Natural killer cell treated with Interleukin-12 subunit alpha and Interleukin-12 subunit beta and Interleukin-15 and Interleukin-18, amount 100 ng/mL, for 72 hours (primary cell): ENCODE results near the gene AARS1. TPM values are rescaled to one million over a fixed set of nuclear protein-coding genes. Genes with fewer than 3 reads are reported as not detected.
"Not testable (repeated sequence)": the region's sequence is repeated elsewhere in the genome, so short reads cannot be mapped to it uniquely, and the experiment has no call there.

Experiments used
- ATAC-seq, 2 donors: fragments of 150-1000 bp; cut with Tn5 transposase in 1 of 2; sonication (Bioruptor Pico), chemical (Tn5 transposase) in 1 of 2; 2 replicates each; pipeline ENCODE4 v1.10.0; 2021
- DNase-seq: peaks from one replicate; pipeline ENCODE4 v3.0.0; 2022; ENCODE audit warnings: low spot score
- H3K27ac Mint-ChIP-seq, 2 donors: 1 replicate in 1 of 2; 2 replicates in 1 of 2; pipeline ENCODE4 v1.8.0; 2022; ENCODE audit warnings: mixed read lengths in 2 of 2, mild to moderate bottlenecking in 1 of 2, moderate library complexity in 1 of 2
- H3K27me3 Mint-ChIP-seq, 2 donors: 1 replicate in 1 of 2; 2 replicates in 1 of 2; pipeline ENCODE4 v1.8.0; 2022; ENCODE audit warnings: mixed read lengths in 2 of 2
- H3K36me3 Mint-ChIP-seq: one replicate; pipeline ENCODE4 v1.8.0; 2022; ENCODE audit warnings: mixed read lengths
- H3K4me1 Mint-ChIP-seq, 2 donors: 1 replicate in 1 of 2; 2 replicates in 1 of 2; pipeline ENCODE4 v1.8.0; 2022; ENCODE audit warnings: low read depth in 2 of 2, mixed read lengths in 2 of 2, mild to moderate bottlenecking in 1 of 2
- H3K4me3 Mint-ChIP-seq: one replicate; pipeline ENCODE4 v1.8.0; 2022; ENCODE audit warnings: mixed read lengths
- H3K9me3 Mint-ChIP-seq: 2 replicates; pipeline ENCODE4 v1.8.0; 2022; ENCODE audit warnings: mixed read lengths
- total RNA-seq, 2 donors: library from RNA; stranded (reverse); gene quantifications; one replicate each; pipeline ENCODE4 v1.2.3, GENCODE V29; 2022

Gene AARS1
- total RNA-seq, 2 donors from 2014 or later: 109 to 130 TPM

DNA sequence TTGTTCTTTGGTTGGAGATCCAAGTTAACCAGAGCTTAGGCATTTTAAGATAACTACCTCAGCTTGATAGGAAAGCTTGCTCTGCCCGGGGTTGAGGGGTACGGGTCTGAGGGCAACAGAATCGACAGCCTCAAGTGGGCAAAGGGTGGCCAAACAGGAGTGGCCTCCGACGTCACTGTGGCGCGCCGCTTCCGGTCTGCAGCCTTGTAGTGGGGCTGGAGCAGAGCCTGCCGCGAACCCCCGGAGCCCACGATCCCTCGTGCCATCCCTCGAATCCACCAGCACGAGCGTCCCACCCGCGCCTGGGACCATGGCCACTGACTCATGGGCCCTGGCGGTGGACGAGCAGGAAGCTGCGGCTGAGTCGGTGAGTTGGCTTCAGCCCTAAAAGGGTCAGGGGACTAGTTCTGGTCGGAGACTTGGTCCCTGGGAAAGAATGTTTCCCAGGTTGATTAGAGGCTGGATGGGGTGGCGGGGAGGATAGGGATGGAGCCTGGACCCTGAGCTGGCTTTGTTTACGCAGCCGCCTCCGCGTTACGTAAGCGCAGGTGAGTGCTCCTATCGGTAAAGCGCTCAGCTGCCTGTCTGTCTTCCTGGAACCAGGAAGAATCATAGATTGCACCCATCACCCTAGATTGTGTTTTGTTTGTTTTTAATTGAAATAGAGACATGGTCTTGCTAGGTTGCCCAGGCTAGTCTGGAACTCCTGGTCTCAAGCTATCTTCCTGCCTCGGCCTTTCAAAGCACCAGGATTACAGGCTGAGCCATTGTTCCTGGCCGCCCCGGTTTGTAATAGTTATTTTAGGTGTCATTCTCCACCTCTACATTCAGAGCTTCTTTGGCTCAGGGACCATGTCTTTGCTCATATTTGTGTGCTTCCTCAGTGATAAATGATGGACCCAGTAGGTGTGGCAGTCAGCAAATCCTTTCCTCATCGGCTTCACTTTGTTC, 10.0 kb upstream of the AARS1 start, which contains the start of gene DDX19B:
DDX19B (plus strand) TSS at position 199 of the 951 bp plus-strand sequence; CDS start at position 311, 112 bp downstream.
- DNase-seq (peak; percentile 84), ATAC-seq (peak; percentile 92 to 93)
- peak within 1 kb of the TSS; percentile 91 to 99 for H3K27ac Mint-ChIP-seq
- peaks cover 21 to 34% of the 10 kb centered on the region in 2 donors for H3K4me1 Mint-ChIP-seq
- H3K27me3 Mint-ChIP-seq: no peaks in the 10 kb centered on the region
- peak within 1 kb of the TSS; percentile 87 for H3K4me3 Mint-ChIP-seq
- peaks cover 25% of the 10 kb centered on the region for H3K36me3 Mint-ChIP-seq
- H3K9me3 Mint-ChIP-seq: peaks cover 3% of the 10 kb centered on the region

GRCh38 chr16:70295634-70296033, 6.3 kb upstream of the AARS1 start:
- Mint-ChIP-seq H3K9me3 (no peaks in the 10 kb centered on the region), H3K36me3 (peaks cover 2% of the 10 kb centered on the region), H3K27me3 (no peaks in the 10 kb centered on the region), H3K27ac (no peak overlapping the region), H3K4me3 (no peak overlapping the region), H3K4me1 (peaks cover 13 to 19% of the 10 kb centered on the region in 2 donors)
- DNase-seq: no peak
- ATAC-seq: no peak

GRCh38 chr16:70294385-70295025, 5.2 kb upstream of the AARS1 start:
- H3K27me3 Mint-ChIP-seq: no peaks in the 10 kb centered on the region
- peaks cover under 1% of the 10 kb centered on the region for H3K36me3 Mint-ChIP-seq
- DNase-seq (no peak), ATAC-seq (no peak)
- H3K4me3 Mint-ChIP-seq: no peak overlapping the region
- H3K9me3 Mint-ChIP-seq: no peaks in the 10 kb centered on the region
- peaks cover 11 to 13% of the 10 kb centered on the region in 2 donors for H3K4me1 Mint-ChIP-seq
- H3K27ac Mint-ChIP-seq: no peak overlapping the region

- not testable (repeated sequence) for H3K27ac Mint-ChIP-seq, ATAC-seq, DNase-seq, H3K4me3 Mint-ChIP-seq, H3K9me3 Mint-ChIP-seq, H3K27me3 Mint-ChIP-seq
- Mint-ChIP-seq H3K4me1 (peaks cover 10 to 16% of the 10 kb centered on the region in 2 donors), H3K36me3 (peaks cover 10% of the 10 kb centered on the region)
These were observed 2.8 kb upstream of the AARS1 start for GRCh38 chr16:70292148-70292547.

- Mint-ChIP-seq H3K36me3 (peaks cover 10% of the 10 kb centered on the region), H3K27me3 (no peaks in the 10 kb centered on the region), H3K4me3 (peak overlapping the region; percentile 17), H3K4me1 (peaks cover 10 to 16% of the 10 kb centered on the region in 2 donors), H3K9me3 (no peaks in the 10 kb centered on the region), H3K27ac (peak overlapping the region; percentile 93 to 98)
- ATAC-seq (no peak), DNase-seq (no peak)
These were observed 1.7 kb upstream of the AARS1 start for GRCh38 chr16:70290949-70291519.

- not testable (repeated sequence) for DNase-seq, H3K9me3 Mint-ChIP-seq, H3K27ac Mint-ChIP-seq, H3K27me3 Mint-ChIP-seq, ATAC-seq
- H3K4me1 Mint-ChIP-seq: peaks cover 16 to 24% of the 10 kb centered on the region in 2 donors
- H3K36me3 Mint-ChIP-seq: peaks cover 16% of the 10 kb centered on the region
- H3K4me3 Mint-ChIP-seq: peak overlapping the region; percentile 97
These were observed 1.9 kb downstream of the AARS1 start for GRCh38 chr16:70287304-70287971.

- DNase-seq: no peak
- no peak for ATAC-seq
- H3K4me3 Mint-ChIP-seq: no peak overlapping the region
- no peaks in the 10 kb centered on the region for H3K27me3 Mint-ChIP-seq
- peaks cover 18% of the 10 kb centered on the region for H3K36me3 Mint-ChIP-seq
- H3K27ac Mint-ChIP-seq: no peak overlapping the region
- no peaks in the 10 kb centered on the region for H3K9me3 Mint-ChIP-seq
- no peaks in the 10 kb centered on the region for H3K4me1 Mint-ChIP-seq
These were observed 12.9 kb downstream of the AARS1 start for GRCh38 chr16:70276392-70276791.

DNA sequence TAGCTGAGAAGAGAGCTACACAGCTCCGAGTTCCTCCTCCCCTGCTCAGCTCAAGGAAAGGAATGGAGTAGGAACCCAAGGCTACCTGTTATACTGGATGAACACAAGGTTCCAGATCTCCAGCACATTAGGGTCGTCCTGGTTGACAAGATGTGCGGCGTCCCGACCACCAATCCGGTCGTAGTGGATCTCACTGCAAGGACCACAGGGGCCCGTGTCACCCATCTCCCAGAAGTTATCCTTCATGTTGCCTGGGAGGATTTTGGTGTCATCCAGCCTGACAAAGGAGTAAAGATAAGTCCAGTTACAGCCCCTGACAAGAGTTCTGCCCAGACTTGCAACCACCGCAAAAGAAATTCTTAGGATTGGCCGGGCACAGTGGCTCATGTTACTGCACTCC, 17.6 kb downstream of the AARS1 start:
- peaks cover 0 to 2% of the 10 kb centered on the region in 2 donors for H3K4me1 Mint-ChIP-seq
- DNase-seq (no peak), ATAC-seq (no peak)
- no peaks in the 10 kb centered on the region for H3K9me3 Mint-ChIP-seq
- H3K36me3 Mint-ChIP-seq: peaks cover 19% of the 10 kb centered on the region
- H3K4me3 Mint-ChIP-seq: no peak overlapping the region
- no peak overlapping the region for H3K27ac Mint-ChIP-seq
- H3K27me3 Mint-ChIP-seq: no peaks in the 10 kb centered on the region

- Mint-ChIP-seq H3K27ac (no peak overlapping the region), H3K36me3 (peaks cover 17% of the 10 kb centered on the region), H3K4me3 (no peak overlapping the region), H3K9me3 (no peaks in the 10 kb centered on the region), H3K4me1 (peaks cover 0 to 2% of the 10 kb centered on the region in 2 donors), H3K27me3 (no peaks in the 10 kb centered on the region)
- ATAC-seq: no peak
- DNase-seq: no peak
These were observed 19.1 kb downstream of the AARS1 start for GRCh38 chr16:70270176-70270575.

- peaks cover 0 to 2% of the 10 kb centered on the region in 2 donors for H3K4me1 Mint-ChIP-seq
- DNase-seq: no peak
- no peaks in the 10 kb centered on the region for H3K27me3 Mint-ChIP-seq
- H3K9me3 Mint-ChIP-seq: no peaks in the 10 kb centered on the region
- peaks cover 19% of the 10 kb centered on the region for H3K36me3 Mint-ChIP-seq
- H3K4me3 Mint-ChIP-seq: no peak overlapping the region
- H3K27ac Mint-ChIP-seq: no peak overlapping the region
- ATAC-seq: no peak
These were observed 19.8 kb downstream of the AARS1 start for GRCh38 chr16:70269471-70269870.

- DNase-seq, H3K4me3 Mint-ChIP-seq, H3K9me3 Mint-ChIP-seq, ATAC-seq, H3K4me1 Mint-ChIP-seq, H3K27me3 Mint-ChIP-seq, H3K27ac Mint-ChIP-seq: not testable (repeated sequence)
- H3K36me3 Mint-ChIP-seq: peaks cover 19% of the 10 kb centered on the region
These were observed 21.4 kb downstream of the AARS1 start for GRCh38 chr16:70267922-70268321.

DNA sequence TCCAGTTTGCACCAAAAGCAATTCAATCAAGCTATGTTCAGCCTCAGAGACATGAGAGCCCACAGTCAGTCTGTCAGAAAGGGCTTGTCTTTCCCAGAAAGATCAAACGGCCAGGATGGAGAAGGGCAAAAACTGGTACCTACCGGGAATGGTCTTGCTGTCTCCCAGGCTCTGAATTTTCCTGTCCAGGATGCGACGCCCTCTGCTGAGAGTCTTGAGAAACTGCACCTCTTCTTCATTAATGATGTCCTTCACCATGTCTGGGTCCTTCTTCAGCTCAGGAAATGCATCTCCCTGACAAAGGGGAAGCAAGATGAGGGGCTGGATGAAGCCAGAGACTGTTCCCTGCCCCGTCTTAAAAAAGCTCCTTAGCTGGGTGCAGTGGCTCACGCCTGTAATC, 21.8 kb downstream of the AARS1 start:
- H3K36me3 Mint-ChIP-seq: peaks cover 19% of the 10 kb centered on the region
- H3K27me3 Mint-ChIP-seq: no peaks in the 10 kb centered on the region

GRCh38 chr16:70259903-70260302, 29.4 kb downstream of the AARS1 start:
- not testable (repeated sequence) for H3K9me3 Mint-ChIP-seq, DNase-seq, H3K4me3 Mint-ChIP-seq, H3K27ac Mint-ChIP-seq, ATAC-seq, H3K27me3 Mint-ChIP-seq, H3K4me1 Mint-ChIP-seq, H3K36me3 Mint-ChIP-seq

More for the DNA sequence above, 21.8 kb downstream of the AARS1 start:
- H3K4me3 Mint-ChIP-seq: no peak overlapping the region
- peaks cover 0 to 2% of the 10 kb centered on the region in 2 donors for H3K4me1 Mint-ChIP-seq
- ATAC-seq (no peak), DNase-seq (no peak)
- H3K9me3 Mint-ChIP-seq: no peaks in the 10 kb centered on the region
- no peak overlapping the region for H3K27ac Mint-ChIP-seq
